Astrocyte of the spinal cord (primary cell): Measurements from ENCODE around the gene LPP.

Experiments used
- DNase-seq: peaks from one replicate; pipeline ENCODE4 v3.0.0; 2011; ENCODE audit warnings: low read depth, low spot score
- H3K4me3 ChIP-seq: 2 replicates; pipeline ENCODE4 v1.5.1; 2011; ENCODE audit warnings: low read depth, mild to moderate bottlenecking, low read length, moderate library complexity
- in situ Hi-C: cut with HindIII; loops from 2 replicates; pipeline ENCODE4 v1.10.0; 2017; ENCODE audit warnings: low sequenced_read_pairs
- TF ChIP-seq, protein P1 (sequence below): IDR thresholded peaks from 2 replicates; pipeline ENCODE4 v1.5.1; 2012; ENCODE audit warnings: low read depth, mild to moderate bottlenecking, low read length, inconsistent platforms

LPP gene

DNA sequence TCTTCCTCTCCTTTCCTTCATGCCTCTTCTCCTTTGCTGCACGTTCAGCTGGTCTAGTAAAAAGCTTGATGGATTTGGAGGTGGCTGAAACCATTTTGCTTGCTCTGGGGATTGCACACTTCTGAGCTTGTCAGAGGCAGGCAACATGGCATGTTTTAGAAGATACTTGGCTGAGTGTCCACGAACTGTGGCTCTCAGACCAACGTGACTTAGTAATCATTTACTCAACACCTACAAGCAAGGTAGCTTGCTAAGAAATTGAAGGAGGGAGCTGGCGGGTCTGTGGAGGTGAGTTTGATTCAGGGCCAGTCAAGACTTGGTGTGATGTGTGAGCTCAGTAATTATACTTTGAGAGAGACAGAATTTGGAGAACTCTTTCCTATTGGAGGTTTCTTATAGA lies 196.0 kb downstream of the LPP start:
- no peak overlapping the region for H3K4me3 ChIP-seq
- in situ Hi-C loops: no loop called here
- DNase-seq: no peak
- TF ChIP-seq, protein P1, sequence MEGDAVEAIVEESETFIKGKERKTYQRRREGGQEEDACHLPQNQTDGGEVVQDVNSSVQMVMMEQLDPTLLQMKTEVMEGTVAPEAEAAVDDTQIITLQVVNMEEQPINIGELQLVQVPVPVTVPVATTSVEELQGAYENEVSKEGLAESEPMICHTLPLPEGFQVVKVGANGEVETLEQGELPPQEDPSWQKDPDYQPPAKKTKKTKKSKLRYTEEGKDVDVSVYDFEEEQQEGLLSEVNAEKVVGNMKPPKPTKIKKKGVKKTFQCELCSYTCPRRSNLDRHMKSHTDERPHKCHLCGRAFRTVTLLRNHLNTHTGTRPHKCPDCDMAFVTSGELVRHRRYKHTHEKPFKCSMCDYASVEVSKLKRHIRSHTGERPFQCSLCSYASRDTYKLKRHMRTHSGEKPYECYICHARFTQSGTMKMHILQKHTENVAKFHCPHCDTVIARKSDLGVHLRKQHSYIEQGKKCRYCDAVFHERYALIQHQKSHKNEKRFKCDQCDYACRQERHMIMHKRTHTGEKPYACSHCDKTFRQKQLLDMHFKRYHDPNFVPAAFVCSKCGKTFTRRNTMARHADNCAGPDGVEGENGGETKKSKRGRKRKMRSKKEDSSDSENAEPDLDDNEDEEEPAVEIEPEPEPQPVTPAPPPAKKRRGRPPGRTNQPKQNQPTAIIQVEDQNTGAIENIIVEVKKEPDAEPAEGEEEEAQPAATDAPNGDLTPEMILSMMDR: no peak

DNA sequence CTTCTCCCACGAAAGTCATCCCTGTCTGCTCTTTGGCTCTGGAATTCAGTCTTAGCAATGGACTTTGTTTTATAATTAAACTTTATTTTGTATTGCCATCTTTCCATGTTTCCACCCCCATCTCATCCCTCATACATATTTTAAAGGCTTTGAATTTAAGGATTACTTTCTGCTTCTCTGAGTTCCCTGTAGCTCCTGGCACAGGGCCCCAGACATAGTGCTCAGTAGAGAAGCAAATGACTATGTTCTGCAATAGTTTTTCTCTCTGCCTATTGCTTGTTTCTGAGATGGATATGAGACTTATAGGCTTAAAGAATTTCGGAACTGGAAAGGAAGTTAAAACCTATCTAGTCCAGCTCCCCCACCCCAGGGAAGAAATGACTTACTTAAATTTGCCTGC lies 197.0 kb downstream of the LPP start:
- TF ChIP-seq, protein P1: no peak

DNA sequence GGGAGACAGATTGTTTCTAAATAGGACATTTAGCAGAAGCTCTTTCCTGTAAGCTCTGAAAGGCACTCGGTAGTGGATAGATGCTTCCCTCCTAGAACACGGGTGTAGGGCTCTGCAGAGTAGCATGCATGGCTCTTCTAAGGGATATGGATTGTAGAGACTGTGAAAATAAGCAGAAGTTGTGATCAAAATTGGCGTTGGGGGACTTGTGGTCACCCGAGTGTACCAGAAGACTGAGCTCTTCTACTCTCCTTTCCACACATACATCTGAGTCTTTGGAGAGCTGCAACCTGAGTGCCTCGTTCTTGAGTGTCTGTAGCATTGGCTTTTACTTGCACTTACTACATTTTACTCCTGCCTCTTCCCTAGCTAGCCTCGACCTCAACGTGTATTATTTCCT lies 197.7 kb downstream of the LPP start:
- in situ Hi-C loops: no loop called here
- H3K4me3 ChIP-seq: no peak overlapping the region
- no peak for DNase-seq
- TF ChIP-seq, protein P1: no peak

More for the DNA sequence above, 197.0 kb downstream of the LPP start:
- in situ Hi-C loops: no loop called here
- DNase-seq: no peak
- no peak overlapping the region for H3K4me3 ChIP-seq

DNA sequence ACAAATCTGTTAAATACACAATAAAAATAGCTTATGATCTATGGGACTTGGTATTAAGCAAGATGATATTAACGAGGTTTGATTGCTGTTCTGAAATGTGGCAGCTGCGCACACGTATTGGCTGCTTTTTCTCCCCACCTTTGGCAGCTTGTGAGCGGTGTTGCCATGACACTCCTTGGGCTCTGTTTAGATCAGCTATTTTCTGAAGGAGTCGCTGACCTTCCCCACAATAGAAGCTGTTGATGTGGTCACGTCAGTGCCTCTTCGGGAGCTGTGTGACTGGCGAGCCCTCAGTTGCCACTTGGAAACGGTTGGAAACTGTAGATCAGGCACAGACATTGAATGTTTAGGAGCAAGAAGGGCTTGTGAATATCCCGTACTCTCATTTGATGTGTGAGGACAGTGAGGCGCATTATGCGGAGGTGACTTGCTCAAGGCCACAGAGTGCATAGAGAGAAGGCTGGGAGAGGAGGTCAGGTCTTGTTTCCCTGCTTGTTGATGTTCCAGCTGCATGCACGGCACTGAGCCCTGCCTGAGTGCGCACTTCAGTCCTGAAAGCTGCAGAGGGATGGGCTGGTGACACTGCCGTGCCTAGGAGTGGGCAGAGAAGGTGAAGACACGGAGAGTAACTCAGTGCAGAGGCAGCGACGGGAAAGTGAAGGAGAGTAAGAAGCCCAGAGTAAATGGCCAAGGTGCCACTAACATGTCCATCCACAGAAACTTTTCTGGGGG lies 198.4 kb downstream of the LPP start:
- TF ChIP-seq, protein P1: no peak
- DNase-seq: no peak
- H3K4me3 ChIP-seq: no peak overlapping the region
- in situ Hi-C loops: no loop called here

DNA sequence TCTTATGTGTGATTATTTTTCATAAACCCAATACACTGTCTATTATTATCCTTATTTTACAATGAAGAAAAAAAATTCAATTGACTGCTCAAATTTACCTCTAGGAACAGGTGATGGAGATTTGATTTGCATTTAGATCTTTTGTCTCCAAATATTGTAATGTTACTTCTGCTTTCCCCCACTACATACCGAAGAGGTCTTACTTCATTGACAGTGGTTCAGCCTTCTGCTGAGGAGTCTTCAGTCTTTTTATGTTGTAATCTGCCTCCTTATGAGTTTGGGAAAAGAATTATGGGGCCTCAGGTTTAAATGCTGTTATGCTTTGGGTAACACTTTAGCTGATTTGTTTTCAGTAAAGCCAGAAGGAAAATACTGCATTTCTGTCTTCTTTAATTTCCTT lies 199.5 kb downstream of the LPP start:
- no peak overlapping the region for H3K4me3 ChIP-seq
- TF ChIP-seq, protein P1: no peak
- no peak for DNase-seq
- in situ Hi-C loops: no loop called here

DNA sequence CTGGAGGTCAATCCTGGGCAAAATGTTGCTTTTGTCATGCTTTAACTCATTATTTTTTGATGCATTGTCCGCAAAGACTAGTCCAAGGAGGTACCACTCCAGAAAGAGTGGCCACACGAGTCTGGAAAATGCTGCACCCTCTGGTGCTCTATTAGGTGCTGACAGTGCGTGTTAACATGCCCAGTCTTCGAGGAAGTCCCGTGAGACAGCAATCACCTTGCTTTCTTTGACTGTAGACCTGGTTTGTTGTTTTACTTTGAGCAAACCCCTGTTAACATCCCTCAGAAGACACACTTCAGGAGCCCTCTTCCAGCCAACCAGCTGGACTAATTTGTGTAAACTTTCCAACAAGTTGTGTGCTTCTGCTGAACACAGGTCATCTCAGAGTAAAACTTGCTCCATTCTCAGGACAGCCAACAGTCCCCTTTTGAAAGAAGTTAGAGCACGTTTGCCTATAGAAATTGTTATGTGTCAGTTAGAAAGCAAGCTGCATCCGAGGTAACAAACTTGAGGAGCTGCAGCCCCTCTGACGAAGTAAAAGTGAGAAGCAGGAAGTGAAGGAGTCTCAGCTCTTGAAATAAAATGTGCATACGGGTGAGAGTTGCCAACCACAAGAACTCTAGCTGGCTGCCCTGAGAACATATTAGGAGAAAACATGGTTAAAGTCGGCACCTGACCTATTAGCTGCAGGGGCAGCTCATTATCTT lies 205.0 kb downstream of the LPP start:
- in situ Hi-C loops: no loop called here
- no peak for DNase-seq
- no peak overlapping the region for H3K4me3 ChIP-seq
- TF ChIP-seq, protein P1: no peak
